Measurements from ENCODE around the gene CPN2.

CPN2 gene, protein sequence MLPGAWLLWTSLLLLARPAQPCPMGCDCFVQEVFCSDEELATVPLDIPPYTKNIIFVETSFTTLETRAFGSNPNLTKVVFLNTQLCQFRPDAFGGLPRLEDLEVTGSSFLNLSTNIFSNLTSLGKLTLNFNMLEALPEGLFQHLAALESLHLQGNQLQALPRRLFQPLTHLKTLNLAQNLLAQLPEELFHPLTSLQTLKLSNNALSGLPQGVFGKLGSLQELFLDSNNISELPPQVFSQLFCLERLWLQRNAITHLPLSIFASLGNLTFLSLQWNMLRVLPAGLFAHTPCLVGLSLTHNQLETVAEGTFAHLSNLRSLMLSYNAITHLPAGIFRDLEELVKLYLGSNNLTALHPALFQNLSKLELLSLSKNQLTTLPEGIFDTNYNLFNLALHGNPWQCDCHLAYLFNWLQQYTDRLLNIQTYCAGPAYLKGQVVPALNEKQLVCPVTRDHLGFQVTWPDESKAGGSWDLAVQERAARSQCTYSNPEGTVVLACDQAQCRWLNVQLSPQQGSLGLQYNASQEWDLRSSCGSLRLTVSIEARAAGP

GRCh38 chr3:194351080-194351672 lies at the start of gene CPN2:
Gene CPN2 (minus strand): TSS chr3:194351328. CDS start chr3:194342702, 8,626 bp downstream.
- DNase-seq: no peak

GRCh38 chr3:194399874-194400411 lies 48.8 kb upstream of the CPN2 start:
- DNase-seq: no peak

GRCh38 chr3:194399166-194399565 lies 48.0 kb upstream of the CPN2 start, which contains the start of gene GP5:
Gene GP5 (minus strand): TSS chr3:194399266. CDS start chr3:194398282, 984 bp downstream.
- DNase-seq: no peak

- no peak for DNase-seq
Observed at GRCh38 chr3:194397757-194398312, 46.7 kb upstream of the CPN2 start.

GRCh38 chr3:194396859-194397756 lies 46.0 kb upstream of the CPN2 start:
- DNase-seq: no peak

- DNase-seq: no peak
Observed at GRCh38 chr3:194396539-194396858, 45.4 kb upstream of the CPN2 start.

GRCh38 chr3:194395778-194396538 lies 44.8 kb upstream of the CPN2 start:
- DNase-seq: peak in 2 of 51 donors; percentile 9 to 16

DNA sequence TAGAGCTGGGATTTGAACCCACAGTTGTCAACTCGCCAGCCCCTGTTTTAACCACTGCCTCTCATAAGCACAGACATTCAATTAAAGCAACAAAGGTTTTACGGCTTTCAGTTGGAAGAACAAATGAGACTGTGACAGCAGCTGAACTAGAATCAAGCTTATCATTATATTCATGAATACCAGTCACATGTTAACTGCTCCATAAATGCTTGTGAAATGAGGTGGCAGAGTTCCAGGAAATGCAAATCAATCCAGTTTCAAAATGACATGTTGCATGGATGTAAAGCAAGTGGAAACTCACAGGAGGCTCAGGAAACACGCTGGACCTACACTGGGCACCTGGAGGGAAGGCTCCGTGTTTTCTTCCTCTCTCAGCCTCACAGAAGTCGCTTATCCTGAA lies 44.1 kb upstream of the CPN2 start:
- DNase-seq: peak in 1 of 51 donors; percentile 9

DNA sequence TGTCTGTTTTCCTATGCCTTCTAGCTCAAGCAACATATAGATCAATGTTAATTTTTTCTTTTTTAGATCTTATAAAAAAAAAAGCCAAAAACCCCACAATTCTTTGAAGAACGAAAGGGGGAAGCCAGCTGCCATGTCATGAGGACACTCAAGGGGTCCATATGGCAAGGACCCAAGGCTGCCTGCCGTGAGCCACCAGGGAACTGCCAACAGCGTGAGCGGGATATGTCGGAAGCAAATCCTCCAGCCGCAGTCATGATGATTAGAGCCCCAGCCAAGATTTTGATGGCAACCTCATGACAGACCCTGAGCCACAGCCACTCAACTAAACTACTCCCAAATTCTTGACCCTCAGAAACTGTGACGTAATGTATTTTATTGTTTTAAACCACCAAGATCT lies 41.4 kb upstream of the CPN2 start:
- DNase-seq: no peak

DNA sequence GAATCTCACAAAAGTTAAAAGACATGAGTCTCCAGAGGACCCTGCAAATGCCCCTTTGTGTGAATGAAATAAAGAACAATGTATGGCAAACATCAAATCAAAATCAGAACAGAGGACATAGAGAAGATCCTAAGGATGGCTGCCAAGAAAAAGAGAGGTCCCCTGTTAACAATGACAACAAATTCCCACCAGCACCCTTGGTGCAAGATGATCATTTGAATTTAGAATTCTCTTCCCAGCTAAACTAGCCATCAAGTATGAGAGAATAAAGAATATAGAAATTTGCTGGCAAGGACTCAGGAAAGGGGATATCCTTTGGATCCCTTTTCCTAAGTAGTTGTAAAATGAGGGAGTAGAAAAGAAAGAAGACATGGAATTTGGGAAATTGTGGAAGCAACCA lies 39.7 kb upstream of the CPN2 start:
- DNase-seq: no peak

GRCh38 chr3:194389269-194389668 lies 38.1 kb upstream of the CPN2 start:
- DNase-seq: no peak

DNA sequence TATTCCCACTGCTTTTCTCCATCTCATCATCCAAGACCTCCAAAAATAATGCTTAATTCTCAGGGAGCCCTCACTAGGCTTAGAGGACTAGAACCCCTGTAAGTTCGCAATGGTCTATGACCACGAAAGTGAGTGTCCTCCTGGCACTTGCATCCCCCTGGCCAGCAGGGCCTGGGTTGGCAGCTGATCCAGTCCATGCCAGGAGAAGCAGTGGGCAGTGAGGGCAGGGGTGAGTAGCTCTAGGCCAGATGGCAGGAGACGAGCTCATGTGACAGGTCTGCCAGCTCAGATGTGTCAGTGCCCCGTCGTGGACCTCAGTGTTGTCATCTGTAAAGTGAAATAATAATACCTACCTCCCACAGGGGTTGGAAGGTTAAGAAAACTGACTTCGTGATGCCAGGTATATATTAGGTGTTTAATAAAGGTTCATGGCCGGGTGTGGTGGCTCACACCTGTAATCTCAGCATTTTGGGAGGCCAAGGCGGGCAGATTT lies 36.8 kb upstream of the CPN2 start:
- no peak for DNase-seq

- DNase-seq: no peak
Observed at GRCh38 chr3:194387276-194387675, 36.1 kb upstream of the CPN2 start.

DNA sequence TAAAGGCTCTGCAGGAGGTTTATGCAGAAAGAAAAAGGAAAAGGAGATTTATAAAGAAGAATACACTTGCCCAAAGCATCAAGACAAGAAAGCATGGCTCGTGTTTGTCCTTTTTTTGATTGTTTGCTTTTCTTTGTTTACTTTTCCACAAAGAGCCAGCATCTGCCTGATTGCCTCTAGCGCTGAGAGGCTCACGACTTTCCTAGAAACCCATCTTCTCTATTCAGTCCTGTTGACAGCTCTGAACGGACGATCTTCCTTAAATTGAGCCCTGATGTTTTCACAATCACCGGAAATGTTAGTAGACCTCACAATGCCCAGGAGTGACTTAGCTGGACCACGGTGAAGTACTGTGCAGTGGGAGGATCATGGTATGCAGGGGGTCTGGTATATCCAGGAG lies 35.5 kb upstream of the CPN2 start:
- DNase-seq: no peak

GRCh38 chr3:194386066-194386465 lies 34.9 kb upstream of the CPN2 start:
- DNase-seq: no peak

DNA sequence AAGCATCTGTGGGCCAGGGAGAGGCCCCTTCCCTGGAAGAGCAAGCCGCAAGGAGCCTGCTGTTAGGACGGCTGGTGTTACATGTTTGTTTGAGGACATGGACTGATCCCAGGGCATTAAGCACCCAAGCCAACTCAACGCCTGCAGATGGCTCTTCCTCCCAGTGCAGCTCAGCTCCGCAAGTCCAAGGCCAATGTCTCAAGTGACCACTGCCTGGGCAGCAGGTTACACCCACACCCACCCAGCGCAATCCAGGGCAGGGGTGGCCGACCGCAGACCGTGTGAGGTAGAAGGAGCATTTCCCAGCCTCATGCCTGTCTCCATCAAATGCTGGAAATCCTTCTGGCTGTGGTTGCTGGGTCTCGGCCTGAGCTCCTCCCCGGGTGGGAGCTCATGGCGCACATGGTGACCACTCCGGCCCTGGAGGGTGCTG lies 33.5 kb upstream of the CPN2 start:
- DNase-seq: no peak

GRCh38 chr3:194384156-194384555 lies 33.0 kb upstream of the CPN2 start:
- no peak for DNase-seq

DNA sequence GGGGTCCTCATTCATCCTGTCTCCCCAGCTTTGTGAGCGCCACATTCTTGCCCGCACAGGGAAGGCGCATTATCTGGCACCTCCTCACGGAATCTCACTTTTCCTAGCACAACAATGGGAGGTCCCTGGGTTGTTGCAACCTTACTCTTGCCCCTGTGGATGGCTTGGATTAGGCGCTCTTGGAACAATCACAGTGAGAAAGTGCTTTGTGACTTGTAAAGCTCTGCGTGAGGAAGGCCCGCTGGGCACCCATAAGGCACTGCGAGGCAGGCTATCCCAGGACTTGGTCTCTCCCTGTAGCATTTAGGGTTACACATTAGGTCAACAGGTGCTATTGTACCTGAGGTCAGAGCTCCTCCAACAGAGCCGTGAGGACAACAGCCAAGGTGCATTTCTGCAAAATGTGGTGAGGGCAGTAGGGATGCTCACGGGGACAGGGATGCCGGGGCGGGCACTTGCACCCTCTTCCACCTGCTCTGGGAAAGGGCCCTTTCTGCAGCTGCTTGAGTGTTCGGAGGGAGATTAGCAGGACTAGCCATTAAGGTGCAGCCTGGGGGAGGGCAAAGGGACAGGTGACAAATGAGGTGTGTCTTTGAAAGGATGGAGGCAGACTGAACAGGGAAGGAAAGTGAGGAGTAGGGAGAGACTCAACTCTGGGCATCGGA lies 32.3 kb upstream of the CPN2 start:
- no peak for DNase-seq

DNA sequence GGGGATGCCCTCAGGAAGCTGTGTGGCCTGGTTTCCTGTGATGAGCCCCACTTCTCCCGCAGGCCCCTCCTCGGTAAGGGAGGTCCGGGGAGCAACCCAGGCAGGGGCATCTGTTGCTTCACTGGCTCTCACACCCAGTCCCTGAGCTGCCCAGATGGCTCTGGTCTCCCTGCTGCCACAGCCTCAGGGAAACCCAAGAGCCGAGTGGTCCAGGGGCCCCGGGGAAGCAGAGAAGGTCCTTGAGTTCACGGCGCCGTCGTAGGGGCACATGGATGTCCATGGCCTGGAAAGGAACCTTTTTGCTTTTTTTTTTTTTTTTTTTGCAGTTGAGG lies 31.7 kb upstream of the CPN2 start:
- no peak for DNase-seq

All from hypothalamus (tissue), 51 donors.